ENCODE data around the gene SSTR5.
"Not testable (repeated sequence)": the region's sequence is repeated elsewhere in the genome, so short reads cannot be mapped to it uniquely, and the experiment has no call there.

The SSTR5 gene

DNA sequence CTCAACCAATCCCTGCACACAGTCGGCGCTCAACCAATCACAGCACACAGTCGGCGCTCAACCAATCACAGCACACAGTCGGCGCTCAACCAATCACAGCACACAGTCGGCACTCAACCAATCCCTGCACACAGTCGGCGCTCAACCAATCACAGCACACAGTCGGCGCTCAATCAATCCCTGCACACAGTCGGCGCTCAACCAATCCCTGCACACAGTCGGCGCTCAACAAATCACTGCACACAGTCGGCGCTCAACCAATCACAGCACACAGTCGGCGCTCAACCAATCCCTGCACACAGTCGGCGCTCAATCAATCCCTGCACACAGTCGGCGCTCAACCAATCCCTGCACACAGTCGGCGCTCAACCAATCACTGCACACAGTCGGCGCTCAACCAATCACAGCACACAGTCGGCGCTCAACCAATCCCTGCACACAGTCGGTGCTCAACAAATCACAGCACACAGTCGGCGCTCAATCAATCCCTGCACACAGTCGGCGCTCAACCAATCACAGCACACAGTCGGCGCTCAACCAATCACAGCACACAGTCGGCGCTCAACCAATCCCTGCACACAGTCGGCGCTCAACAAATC, 20.2 kb downstream of the SSTR5 start:
- not testable (repeated sequence) for DNase-seq (ENCODE audit: low spot score)

DNA sequence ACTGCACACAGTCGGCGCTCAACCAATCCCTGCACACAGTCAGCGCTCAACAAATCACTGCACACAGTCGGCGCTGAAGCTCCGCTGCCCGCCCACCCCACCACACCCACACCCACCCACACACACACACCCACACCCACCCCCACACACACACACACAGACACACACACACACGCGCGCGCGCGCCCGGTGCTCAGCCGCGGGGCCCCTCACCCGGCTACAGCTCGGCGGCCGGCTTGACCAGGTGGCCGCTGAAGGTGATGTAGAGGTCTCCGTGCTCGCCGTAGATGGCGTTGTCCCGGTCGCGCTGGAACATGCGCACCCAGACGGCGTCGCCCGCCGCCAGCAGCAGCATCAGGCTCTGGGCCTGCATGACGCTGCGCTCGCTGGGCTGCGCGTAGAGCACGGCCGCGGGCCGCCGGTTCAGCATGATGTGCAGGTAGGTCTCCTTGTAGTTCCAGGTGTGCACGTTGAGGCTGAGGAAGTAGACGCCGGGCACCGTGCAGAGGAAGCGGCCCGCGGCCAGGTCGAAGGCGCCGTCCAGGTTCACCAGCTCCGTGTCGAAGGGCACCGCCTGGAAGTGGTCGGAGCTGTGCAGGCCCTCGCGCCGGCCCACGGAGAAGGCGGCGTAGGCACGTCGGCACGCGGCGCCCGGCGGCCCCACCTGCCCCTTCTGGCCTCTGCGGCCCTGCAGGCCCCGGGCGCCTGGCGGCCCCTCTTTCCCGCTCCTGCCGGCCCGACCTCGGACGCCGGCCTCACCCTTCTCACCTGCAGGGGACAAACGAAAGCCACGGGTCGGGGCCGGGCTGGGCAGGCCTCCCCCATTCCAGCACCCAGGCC, 21.0 kb downstream of the SSTR5 start:
- DNase-seq (ENCODE audit: low spot score), result no peak

DNA sequence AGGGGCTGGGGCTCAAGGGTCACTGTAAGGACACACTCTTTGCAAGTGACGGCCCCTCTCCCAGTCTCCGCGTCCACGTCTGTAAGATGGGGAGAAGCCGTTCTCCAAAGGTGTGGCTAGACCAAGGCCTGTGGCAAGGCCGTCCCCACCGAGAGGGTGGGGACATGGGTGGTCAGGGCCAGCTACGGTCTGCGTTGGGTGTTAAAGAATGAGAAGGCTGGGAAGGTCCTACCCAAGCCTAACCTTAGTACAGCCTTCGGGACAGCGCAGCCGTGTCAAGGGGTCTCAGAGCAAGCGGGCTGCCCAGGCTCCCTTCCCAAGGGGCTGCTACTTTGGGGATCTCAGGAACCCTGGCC, 21.6 kb downstream of the SSTR5 start:
- DNase-seq (ENCODE audit: low spot score), result no peak

DNA sequence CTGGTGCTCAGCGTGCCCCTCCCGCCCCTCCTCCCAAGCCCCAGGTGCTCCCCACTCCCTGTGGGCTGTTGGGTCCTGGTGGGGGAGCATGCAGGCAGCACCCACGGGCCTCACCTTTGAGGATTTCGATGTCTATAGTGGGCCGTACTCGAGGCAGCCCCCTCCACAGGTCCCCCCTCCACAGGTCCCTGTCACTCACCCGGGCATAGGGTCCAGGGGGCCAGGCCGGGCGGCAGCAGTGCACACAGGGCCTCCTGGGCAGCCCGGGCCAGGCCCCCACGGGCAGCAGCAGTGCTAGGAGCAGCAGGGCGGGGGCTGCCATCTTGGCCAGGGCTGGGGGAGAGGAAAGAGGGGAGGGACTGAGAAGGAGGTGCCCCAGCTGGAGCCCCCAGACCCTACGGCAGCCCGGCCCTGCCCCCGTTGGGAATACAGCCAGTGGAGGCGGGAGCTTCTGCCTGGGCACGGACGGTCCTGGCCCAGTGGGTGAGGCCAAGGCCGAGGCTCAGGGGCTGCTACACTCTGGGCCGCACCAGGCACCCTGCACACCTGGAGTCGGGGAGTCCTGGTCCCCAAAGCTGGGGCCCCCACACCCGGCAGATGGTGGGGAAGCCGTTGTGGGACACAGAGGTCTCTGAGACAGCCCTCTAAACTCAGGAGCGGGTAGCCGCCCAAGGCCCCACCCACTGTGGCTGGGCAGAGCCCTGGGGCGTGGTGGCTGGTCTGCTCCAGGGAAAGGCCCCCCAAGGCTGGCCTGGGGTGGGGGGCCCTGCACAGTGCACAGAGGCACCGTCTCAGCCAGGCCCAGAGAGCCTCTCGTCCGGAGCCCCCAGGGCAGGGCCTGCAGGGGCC, 22.3 kb downstream of the SSTR5 start:
- DNase-seq (ENCODE audit: low spot score), result no peak

- DNase-seq (ENCODE audit: low spot score), result no peak
Measured at GRCh38 chr16:1095450-1096168, 23.1 kb downstream of the SSTR5 start.

GRCh38 chr16:1096169-1097082, 23.9 kb downstream of the SSTR5 start, which contains the start of gene C1QTNF8:
Gene C1QTNF8 (minus strand): TSS chr16:1096244. CDS start chr16:1094922, 1,322 bp downstream.
- DNase-seq (ENCODE audit: low spot score), result no peak

DNA sequence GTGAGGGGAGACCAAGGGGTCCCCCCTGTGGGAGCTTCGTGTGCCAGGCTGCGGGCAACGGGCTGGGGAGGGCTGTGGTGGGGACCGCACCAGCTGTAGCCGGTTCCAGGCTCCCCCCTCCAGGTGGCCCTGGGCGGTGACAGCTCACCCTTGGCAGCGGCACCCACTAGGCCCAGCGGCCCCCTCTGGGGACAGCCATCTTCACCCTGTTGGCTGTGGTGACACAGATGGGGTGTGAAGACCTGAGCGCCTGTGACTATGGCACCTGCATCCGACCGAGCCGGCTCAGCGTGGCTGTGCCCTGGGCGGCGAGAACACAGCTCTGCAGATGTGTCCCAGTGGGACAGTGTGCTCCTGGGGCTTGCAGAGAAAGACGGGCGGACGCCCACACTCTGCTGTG, 24.6 kb downstream of the SSTR5 start:
- DNase-seq (ENCODE audit: low spot score), result no peak

GRCh38 chr16:1097800-1098199, 25.3 kb downstream of the SSTR5 start:
- DNase-seq (ENCODE audit: low spot score), result no peak

- no peak for DNase-seq (ENCODE audit: low spot score)
Measured at GRCh38 chr16:1098266-1098991, 25.9 kb downstream of the SSTR5 start.

DNA sequence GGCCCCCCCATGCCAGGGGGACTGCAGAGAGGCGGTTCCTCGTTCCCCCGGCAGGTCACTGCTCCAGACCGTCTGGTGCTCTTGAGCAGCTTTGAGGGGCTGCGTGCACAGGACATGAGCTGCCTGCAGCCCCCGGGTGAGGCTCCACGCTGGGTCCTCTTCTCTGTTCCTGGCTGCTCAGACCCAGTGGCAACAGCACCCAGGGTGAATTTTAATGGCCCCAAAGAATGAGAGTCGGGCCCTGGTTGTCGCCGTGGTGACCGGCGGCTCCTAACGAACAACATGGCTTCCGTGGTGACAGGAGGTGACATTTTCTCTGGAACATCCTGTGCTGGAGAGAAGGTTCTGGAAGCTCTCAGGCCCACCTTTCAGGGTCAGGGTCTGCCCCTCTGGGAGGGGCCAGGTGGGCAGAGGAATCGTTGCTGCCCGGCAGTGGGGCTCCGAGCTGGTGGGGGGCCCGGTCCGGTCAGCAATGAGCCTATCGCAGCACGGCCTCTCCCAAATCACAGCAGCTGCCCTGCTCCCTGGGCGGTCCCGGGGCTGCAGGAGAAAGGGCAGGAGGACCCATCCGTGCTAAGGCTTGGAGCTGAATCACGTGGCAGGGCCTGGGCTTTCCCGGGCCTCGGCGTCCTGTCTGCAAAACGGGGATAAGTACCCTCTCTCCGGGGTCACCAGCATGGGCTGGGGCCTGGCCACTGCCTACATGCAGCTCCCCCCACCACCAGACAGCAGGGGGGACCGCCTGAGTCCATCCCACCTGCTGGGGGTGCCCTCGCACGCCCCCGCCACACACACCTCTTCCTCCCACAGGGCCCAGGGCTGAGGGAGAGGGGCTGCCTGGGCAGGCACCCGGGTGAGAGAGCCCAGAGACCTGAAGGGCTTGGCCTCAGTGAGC, 26.9 kb downstream of the SSTR5 start:
- DNase-seq (ENCODE audit: low spot score), result no peak

- no peak for DNase-seq (ENCODE audit: low spot score)
Measured at GRCh38 chr16:1100084-1100800, 27.7 kb downstream of the SSTR5 start.

GRCh38 chr16:1101133-1101532, 28.6 kb downstream of the SSTR5 start:
- no peak for DNase-seq (ENCODE audit: low spot score)

GRCh38 chr16:1101573-1102332, 29.2 kb downstream of the SSTR5 start:
- no peak for DNase-seq (ENCODE audit: low spot score)

GRCh38 chr16:1102333-1102700, 29.8 kb downstream of the SSTR5 start:
- no peak for DNase-seq (ENCODE audit: low spot score)

- peak; percentile 21 for DNase-seq (ENCODE audit: low spot score)
Measured at GRCh38 chr16:1102921-1103635, 30.5 kb downstream of the SSTR5 start.

DNA sequence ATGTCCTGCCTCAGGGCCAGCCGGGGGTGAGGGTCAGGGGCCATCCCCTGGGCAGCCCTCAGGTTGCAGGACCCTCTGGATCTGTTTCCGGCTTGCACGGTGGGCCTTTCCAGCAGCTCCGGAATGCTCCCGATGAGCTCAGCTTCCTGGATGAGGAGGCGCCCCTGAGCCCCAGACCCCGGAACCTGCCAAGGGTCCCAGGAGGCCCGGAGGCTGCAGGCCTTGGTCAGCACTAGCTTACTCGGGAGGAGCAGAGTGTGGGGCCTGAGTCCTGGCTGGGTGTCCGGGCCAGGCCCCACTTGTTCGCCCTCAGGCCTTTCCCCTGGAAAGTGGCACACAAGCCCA, 31.1 kb downstream of the SSTR5 start:
- DNase-seq (ENCODE audit: low spot score), result no peak

GRCh38 chr16:1105888-1106620, 33.5 kb downstream of the SSTR5 start:
- peak; percentile 79 for DNase-seq (ENCODE audit: low spot score)
